Gastrocnemius medialis (tissue), 4 donors: ENCODE data around the gene VIPR2.

Source experiments
- CTCF ChIP-seq, 5 experiments: fragments of 450-650 bp in 3 of 5; fragments of 200-600 bp in 2 of 5; sonication (generic) in 2 of 5; IDR thresholded peaks in 4 of 5; conservative IDR thresholded peaks in 1 of 5; 1 replicate in 4 of 5; 2 replicates in 1 of 5; pipeline ENCODE4 v1.5.1; 2016 to 2019; ENCODE audit warnings: antibody characterized with exemption in 5 of 5, mild to moderate bottlenecking in 3 of 5, moderate library complexity in 3 of 5
- POLR2A ChIP-seq, 2 donors: fragments of 450-650 bp; IDR thresholded peaks; one replicate each; pipeline ENCODE4 v1.6.1; 2017; ENCODE audit warnings: antibody characterized with exemption in 2 of 2, mild to moderate bottlenecking in 2 of 2, moderate library complexity in 2 of 2

DNA sequence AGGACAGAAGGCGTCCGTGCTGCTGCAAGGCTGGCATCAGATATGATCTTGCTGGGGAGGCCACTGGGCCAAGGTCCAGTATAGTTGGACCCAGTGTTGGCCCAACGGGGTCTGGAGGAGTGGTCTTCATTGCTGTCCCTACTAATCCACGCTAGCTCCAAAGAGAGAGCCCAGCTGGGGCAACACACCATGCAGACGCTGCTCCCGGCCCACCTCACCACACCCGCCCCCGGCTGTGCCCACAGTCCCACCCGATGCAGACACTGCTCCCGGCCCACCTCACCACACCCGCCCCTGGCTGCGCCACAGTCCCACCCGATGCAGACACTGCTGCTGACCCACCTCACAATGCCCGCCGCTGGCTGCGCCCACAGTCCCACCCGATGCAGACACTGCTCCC, 121.5 kb downstream of the VIPR2 start:
- TF ChIP-seq CTCF (IDR thresholded peaks at IDR 0.05 in 4 of 5, conservative IDR thresholded peaks at IDR 0.05 in 1 of 5) (no peak), POLR2A (IDR thresholded peaks at IDR 0.05) (no peak)
